Peyer's patch (tissue), 4 donors: ENCODE data around the gene LHCGR. TPM values are rescaled to one million over a fixed set of nuclear protein-coding genes. Genes with fewer than 3 reads are reported as not detected.

Source experiments
- DNase-seq, 3 donors: peaks; one replicate each; pipeline ENCODE4 v3.0.0-alpha.2; 2017 to 2019
- H3K27ac ChIP-seq, 4 donors: fragments of 200-600 bp; sonication (generic); one replicate each; pipeline ENCODE4 v1.5.1; 2016 to 2019
- H3K27me3 ChIP-seq, 2 donors: fragments of 200-600 bp; sonication (generic); one replicate each; pipeline ENCODE4 v1.5.1; 2019
- H3K36me3 ChIP-seq, 3 donors: fragments of 200-600 bp; sonication (generic); one replicate each; pipeline ENCODE4 v1.5.1; 2016 to 2019
- H3K4me1 ChIP-seq, 4 donors: fragments of 200-600 bp; sonication (generic); one replicate each; pipeline ENCODE4 v1.5.1; 2016 to 2019
- H3K4me3 ChIP-seq, 4 donors: fragments of 200-600 bp; sonication (generic); 1 replicate in 3 of 4; 2 replicates in 1 of 4; pipeline ENCODE4 v1.5.1; 2016 to 2019; ENCODE audit warnings: mild to moderate bottlenecking in 1 of 4
- H3K9me3 ChIP-seq, 4 donors: fragments of 200-600 bp; sonication (generic); one replicate each; pipeline ENCODE4 v1.5.1; 2016 to 2019; ENCODE audit warnings: mild to moderate bottlenecking in 1 of 4
- CTCF ChIP-seq, 6 experiments: fragments of 450-650 bp in 4 of 6; fragments of 200-600 bp in 2 of 6; sonication (generic) in 1 of 6; IDR thresholded peaks; one replicate each; pipeline ENCODE4 v1.5.1; 2017 to 2019; ENCODE audit warnings: antibody characterized with exemption in 6 of 6, mild to moderate bottlenecking in 3 of 6, moderate library complexity in 1 of 6
- POLR2A ChIP-seq, 2 donors: fragments of 450-650 bp; IDR thresholded peaks; one replicate each; pipeline ENCODE4 v1.5.1; 2017; ENCODE audit warnings: antibody characterized with exemption in 2 of 2, mild to moderate bottlenecking in 2 of 2, moderate library complexity in 2 of 2
- total RNA-seq, 4 donors: library from RNA; depleted of rRNA; stranded (reverse); fragments of >200 nt; gene quantifications; one replicate each; pipeline ENCODE4 v1.1.0, GENCODE V29; 2016

Gene LHCGR
- total RNA-seq = not detected

- Histone ChIP-seq H3K27me3 (no peaks in the 10 kb centered on the region), H3K4me3 (no peak within 1 kb of the TSS), H3K9me3 (no peaks in the 10 kb centered on the region), H3K4me1 (no peaks in the 10 kb centered on the region), H3K36me3 (no peaks in the 10 kb centered on the region), H3K27ac (no peak within 1 kb of the TSS)
- DNase-seq = no peak
- no peak for TF ChIP-seq CTCF (IDR thresholded peaks at IDR 0.05)
Observed at GRCh38 chr2:48755473-48755872, at the start of gene LHCGR. Gene LHCGR (minus strand): TSS chr2:48755724. CDS start chr2:48755671, 53 bp downstream.

DNA sequence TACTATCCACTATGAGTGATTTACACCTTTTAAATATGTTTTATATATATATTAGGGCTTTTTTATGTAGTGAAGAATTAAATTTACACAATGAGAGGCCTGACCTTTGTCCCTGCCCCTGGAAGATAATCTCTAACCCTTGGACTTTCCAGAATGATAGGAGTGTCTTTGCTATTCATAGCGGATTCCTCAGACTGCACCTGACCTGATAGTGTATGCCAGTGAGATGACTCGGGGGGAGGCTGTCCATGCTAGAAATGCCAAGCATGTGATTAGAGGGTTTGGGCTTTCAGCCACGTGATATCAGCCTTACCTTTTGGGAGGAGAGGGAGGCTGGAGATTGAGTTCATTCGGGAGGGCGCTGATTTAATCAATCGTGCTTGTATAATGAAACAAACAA lies 44.1 kb upstream of the LHCGR start:
- H3K27ac ChIP-seq = no peak overlapping the region
- no peak for DNase-seq
- no peaks in the 10 kb centered on the region for H3K4me1 ChIP-seq
- no peak for TF ChIP-seq CTCF (IDR thresholded peaks at IDR 0.05)
- no peak for TF ChIP-seq POLR2A (IDR thresholded peaks at IDR 0.05)
- no peaks in the 10 kb centered on the region for H3K27me3 ChIP-seq
- H3K4me3 ChIP-seq = no peak overlapping the region
- no peaks in the 10 kb centered on the region for H3K9me3 ChIP-seq
- no peaks in the 10 kb centered on the region for H3K36me3 ChIP-seq

DNA sequence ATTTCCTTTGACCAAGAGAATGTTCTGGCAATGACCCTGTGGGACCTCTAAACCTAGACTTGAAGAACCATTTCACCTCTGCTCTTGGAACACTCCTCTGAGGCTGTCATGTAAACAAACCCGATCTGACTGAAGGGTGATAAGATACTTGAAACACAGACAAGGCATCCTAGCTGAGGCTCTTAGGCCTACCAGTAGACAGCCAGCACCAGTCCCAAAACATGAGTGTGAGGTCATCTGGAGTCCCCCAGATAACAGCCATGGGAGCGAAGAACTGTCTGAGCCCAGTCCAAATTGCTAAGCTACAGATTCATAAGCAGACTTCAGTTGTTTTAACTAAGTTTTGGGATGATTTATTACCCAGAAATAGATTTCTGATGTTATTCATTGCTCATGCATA lies 39.5 kb upstream of the LHCGR start:
- Histone ChIP-seq H3K4me3 (no peak overlapping the region), H3K27ac (no peak overlapping the region), H3K4me1 (no peaks in the 10 kb centered on the region), H3K9me3 (no peaks in the 10 kb centered on the region), H3K36me3 (no peaks in the 10 kb centered on the region), H3K27me3 (no peaks in the 10 kb centered on the region)
- TF ChIP-seq CTCF (IDR thresholded peaks at IDR 0.05) (no peak), POLR2A (IDR thresholded peaks at IDR 0.05) (no peak)
- no peak for DNase-seq

DNA sequence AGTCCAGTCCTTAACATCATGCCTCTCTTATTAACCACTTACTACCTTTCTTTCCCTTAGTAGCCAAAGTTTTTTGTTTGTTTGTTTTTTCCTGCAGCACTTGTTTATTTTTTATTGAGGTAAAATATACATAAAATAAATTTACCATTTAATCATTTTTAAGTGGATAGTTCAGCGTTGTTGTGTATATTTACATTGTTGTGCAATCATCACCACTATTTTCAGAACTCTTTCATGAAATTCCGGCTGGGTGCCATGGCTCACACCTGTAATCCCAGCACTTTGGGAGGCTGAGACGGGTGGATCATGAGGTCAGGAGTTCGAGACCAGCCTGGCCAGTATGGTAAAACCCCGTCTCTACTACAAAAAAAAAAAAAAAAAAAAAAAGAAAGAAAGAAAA lies 38.1 kb upstream of the LHCGR start:
- no peaks in the 10 kb centered on the region for H3K36me3 ChIP-seq
- no peak for TF ChIP-seq CTCF (IDR thresholded peaks at IDR 0.05)
- no peak for TF ChIP-seq POLR2A (IDR thresholded peaks at IDR 0.05)
- DNase-seq = no peak
- no peak overlapping the region for H3K4me3 ChIP-seq
- no peaks in the 10 kb centered on the region for H3K9me3 ChIP-seq
- H3K27ac ChIP-seq = no peak overlapping the region
- H3K27me3 ChIP-seq = no peaks in the 10 kb centered on the region
- no peaks in the 10 kb centered on the region for H3K4me1 ChIP-seq

DNA sequence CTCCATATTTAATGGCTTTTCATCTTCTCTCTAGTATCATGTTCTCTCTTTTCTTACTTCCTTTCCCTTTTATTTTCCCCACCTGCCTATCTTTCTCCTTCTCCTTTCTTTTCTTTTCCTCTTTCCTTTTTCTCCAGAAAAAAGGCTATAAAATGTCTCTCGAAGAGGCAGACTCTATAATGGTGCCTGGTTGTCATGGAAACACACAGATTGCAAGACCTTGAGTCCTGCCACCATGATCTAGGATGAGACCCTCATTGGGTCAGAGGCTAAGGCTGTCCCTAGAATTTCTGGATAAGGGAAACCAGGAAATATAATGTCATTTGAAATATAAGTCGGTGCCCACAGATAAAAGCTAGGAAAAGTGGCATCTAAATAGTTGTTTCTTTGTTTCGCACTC lies 36.5 kb upstream of the LHCGR start:
- H3K27ac ChIP-seq = no peak overlapping the region
- H3K36me3 ChIP-seq = no peaks in the 10 kb centered on the region
- no peak for DNase-seq
- no peaks in the 10 kb centered on the region for H3K9me3 ChIP-seq
- H3K4me3 ChIP-seq = no peak overlapping the region
- H3K27me3 ChIP-seq = no peaks in the 10 kb centered on the region
- TF ChIP-seq CTCF (IDR thresholded peaks at IDR 0.05) (no peak), POLR2A (IDR thresholded peaks at IDR 0.05) (no peak)
- H3K4me1 ChIP-seq = no peaks in the 10 kb centered on the region
